Stimulated activated CD8-positive, alpha-beta memory T cell treated with anti-CD3 and anti-CD28 coated beads, Interleukin-7, amount 100 ng/mL, for 24 hours (primary cell): Measurements from ENCODE around the gene ETFRF1.

Experiments used
- DNase-seq: peaks from one replicate; pipeline ENCODE4 v3.0.0-alpha.2; 2020; ENCODE audit warnings: low read depth

ETFRF1 gene

DNA sequence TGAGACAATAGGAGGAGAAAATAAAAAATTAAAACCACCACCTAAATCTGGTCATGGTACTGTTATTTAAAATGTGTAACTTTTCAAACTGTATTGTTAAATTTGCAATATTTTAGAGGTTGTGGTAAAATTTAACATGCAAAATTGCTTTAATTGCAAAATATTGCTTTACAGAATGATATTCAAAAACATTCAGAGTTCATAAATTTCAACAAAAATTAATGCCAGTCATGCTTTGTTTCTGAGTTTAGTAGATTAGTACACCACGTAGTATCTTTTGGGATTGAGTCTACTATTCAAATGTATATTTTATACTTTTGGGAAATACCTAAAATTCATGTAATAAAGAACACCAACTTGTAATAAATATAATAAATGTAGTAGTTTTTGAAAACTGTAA, 18.3 kb downstream of the ETFRF1 start:
- no peak for DNase-seq

DNA sequence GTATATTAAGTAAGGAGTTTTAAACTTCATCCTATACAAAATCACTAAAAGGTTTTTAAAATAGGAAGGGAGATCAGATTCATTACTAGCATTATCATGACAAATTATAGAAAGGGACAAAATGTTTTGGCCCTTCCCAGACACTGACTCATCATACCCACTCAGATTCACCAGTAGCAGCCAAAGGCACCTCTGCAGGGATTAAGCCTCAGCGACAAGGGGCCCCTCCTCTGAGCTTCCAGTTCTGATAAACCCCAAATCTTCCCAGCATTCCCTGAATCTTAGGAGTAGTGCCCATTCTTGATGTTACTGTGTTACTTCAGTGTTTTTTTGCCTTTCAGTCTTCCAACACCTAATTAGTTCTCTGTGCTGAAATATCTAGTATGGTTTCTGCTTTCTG, 41.2 kb downstream of the ETFRF1 start:
- DNase-seq: no peak

DNA sequence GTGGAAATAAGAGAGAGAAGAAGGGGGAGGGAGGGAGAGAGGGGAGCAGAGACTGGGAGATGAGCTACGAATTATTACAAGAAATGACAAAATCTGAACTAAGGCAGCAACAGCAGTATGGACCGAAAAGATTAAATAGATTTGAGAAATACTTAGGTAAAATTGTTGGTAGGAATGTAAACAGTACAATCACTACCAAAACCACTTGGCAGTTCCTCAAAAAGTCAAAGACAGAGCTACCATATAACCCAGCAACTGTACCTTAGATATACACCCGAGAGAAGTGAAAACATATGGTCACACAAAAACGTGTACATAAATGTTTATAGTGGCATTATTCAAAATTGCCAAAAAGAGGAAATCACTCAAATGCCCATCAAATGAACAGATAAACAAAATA, 41.6 kb downstream of the ETFRF1 start:
- DNase-seq: no peak

DNA sequence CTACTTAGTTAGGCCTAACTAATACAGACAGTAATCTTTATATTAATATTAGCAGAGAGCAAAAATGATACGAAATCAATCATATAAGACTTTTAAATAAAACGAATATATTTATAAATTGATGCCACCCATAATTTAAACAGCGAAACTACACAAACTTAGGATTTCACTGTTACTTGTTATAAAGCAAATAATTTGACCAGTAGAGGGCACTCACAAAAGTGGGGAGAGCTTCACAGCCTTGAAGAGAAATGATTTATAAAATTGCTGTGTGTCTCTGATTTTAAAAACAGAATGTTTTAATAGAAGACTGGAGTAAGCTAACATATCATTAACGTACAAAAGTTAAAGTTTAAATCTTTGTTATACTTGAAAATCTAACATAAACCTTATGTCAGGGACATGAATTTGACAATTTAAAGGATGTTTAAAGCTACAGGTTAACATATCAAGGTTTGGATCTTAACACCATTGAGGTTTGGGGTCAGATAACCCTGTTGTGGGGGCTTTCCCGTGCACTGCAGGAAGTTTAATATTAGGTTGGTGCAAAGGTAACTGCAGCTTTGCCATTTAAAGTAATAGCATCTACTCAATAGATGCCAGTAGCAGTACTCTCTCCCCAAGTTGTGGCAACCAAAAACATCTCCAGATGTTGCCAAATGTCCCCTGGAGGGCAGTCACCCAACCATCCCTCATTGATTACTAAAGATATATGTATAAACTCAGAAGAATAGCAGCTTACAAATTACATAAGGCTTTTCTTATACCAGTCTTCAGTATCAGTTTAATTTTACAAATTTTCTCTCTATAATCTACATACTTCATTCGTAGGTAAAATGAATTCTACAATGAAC, 46.4 kb downstream of the ETFRF1 start:
- no peak for DNase-seq

DNA sequence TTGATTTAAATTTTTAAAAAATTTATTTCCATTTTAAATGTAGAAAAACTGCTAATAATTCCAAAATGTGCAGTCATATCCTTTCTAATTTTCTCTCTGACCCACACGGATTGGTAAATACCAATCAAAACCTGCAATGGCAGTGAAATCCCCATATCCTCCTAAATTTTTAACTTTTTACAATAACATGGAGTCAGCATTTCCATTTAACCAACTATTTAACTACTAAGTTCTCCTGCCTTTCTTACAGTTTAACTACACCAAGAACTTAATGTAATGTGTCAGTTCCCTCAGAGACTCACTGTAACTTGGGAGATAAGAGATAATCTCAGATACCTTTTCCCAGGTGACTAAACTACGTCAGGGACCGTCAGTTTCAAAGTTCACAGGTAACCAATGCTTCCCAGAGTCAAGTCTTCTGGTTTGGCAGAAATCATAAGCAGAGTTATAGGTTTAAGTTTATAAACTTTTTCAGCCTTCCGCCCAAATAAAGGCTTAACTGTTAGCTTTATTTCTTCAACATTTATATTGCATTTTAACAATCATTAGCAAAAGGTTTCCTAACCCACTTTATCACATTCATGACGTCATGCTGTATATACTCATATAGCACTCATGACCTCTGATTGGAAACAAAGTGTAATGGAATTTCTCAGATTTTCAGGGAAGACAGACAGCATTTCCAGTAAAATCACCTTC, 48.1 kb downstream of the ETFRF1 start:
- DNase-seq: no peak

DNA sequence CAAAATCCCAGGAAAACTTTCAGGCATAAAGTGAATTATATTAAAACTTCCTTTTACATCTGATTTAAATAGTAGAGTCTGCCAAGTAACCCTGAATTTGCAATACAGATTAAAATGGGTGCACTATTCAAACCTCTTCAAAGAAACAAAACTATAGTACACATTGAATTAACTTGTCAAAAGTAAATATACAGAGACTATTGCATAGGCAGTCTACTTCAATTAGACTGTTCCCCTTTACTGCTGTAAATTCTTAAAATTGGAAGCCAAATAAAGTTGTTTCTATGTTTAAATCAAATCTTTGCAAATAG, 48.6 kb downstream of the ETFRF1 start:
- no peak for DNase-seq

DNA sequence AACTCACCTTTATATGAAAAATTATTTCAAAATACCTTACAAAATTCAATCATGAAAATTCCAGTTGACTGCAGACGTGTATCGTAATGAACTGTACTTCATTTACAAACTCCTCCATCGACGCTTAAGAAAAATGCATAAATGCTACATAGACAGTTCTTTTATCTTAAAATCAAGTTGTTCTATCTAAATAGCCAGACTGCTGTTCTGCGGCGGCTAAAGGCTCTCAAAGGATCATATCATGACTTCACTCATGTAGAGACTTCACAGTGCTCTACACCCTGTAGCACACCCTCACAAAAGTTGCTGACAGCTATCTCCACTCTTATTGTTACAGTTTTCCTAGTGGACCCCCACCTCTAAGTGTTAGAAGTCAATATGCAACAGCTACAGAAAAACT, 50.5 kb downstream of the ETFRF1 start:
- no peak for DNase-seq

DNA sequence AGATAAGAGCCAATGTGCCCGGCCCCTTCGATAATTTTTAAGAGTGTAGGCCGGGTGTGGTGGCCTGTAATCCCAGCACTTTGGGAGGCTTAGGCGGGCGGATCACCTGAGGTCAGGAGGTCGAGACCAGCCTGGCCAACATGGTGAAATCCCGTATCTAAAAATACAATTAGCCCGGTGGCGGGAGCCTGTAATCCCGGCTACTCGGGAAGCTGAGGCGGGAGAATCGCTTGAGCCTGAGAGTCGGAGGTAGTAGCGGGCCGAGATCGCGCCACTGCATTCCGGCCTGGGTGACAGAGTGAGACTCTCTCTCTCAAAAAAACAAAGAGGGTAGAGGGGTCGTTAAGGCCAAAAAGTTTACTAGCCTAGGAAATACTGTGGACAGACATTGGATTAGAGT, 53.1 kb downstream of the ETFRF1 start:
- DNase-seq: no peak

DNA sequence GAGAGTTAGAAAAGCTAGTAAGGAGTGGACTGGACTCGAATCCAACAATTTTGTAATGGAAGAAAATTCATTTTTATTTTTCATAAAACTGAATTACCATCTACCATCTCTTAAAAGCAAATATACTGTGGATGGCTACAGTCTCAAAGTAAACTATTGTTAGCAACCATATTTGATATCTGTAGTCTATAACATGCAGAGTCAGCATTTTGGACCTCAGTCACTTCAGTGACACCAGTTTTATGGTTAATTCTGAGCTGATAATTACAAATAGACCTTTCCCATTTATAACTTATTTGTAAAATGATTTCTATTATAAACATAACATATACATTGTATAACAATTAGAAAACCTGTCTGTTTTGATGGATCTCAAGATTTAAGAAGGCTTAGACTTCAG, 53.7 kb downstream of the ETFRF1 start:
- no peak for DNase-seq

DNA sequence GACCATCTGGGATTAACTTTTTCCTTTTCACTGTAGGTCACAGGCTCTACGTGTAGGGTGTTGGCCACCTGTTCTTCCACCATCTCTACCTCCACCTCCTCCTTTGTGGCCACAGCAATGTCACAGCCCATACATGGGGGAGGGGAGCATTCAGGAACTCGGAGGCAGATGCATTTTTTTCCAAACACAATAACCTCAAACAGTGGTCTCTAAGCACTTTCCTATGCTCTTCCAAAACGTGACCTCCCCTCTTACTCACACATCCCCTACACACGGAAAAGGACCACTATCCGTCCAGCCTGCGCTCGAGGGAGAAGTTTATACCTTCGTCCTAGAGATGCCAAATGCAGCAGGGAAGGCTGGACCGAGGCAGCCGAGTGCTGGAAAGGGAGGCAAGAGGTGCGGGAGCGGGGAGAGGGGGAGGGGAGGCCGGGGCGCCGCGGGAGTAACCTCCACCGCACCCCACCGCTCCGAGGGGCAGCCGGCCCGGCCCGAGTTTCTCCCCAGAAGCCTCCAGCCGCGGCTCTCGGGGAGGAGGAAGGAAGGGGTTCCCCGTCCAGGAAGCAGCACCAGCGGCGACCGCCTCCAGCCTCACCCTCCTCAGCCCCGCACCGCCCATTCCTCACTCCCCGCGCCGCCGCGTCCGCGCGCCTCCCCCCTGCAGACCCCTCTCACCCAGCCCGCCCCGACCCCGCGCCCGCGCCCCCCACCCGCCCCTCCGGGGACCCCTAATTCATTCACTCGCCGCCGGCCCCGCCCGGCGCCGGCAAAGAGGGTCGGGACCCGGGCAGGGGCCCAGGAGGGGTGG, 55.1 kb downstream of the ETFRF1 start:
- peak; percentile 9 for DNase-seq

DNA sequence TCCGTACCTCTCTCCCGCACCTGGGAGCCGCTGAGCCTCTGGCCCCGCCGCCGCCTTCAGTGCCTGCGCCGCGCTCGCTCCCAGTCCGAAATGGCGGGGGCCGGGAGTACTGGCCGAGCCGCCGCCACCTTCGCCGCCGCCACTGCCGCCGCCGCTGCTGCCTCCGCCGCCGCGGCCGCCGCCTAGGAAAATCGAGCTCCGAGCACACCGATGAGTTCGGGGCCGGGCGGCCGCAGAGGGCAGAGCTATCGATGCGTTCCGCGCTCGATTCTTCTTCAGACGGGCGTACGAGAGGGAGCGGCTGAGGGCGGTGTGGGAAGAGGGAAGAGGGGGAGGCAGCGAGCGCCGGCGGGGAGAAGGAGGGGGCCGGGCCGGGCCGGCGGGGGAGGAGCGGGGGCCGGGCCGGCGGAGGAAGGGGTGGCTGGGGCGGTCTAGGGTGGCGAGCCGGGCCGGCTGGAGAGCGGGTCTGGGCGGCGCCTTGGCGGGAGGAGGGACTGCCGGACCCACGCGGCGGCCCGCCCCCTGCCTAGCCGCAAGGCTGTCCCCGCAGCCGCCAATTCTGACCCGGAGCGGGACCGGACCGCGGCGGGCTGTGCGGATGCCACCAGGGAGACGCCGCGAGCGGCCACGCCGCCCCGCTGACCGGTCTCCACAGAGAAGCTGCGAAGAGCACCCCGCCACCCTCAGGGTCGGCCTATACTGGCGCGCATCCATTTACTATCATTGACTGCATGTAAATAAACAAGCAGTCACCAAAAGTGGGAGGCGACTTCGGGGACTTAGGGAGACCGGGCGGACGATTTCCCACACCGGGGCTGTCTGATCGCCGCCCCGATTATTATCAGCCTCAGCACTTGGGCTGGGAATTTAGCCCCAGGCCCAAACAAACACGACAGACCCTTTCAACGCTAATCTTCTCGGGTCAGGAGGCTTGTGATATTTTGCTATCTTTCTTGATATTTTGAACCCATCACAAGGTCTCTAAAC, 56.0 kb downstream of the ETFRF1 start, which contains the start of gene KRAS:
KRAS (minus strand) TSS at position 186 of the 987 bp plus-strand sequence.
- peak; percentile 63 for DNase-seq

DNA sequence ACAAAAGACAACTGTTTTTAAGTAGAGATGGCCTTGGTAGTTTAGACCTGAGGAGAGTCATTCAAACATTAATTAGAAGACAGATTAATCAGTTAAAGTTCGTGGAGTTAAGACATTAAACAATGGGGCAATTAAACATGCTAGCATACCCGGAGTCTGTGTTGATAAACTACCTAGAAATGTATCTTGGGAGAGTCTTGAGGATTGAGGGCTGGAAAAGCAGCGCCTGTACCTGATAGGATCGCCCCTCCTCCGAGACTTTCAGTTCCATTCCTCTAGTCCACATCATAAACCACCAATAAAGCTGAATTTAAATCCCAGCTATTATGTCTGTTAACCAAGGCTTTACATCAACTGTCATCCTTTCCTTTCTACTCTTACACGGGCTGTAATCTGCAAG, 56.7 kb downstream of the ETFRF1 start:
- no peak for DNase-seq

DNA sequence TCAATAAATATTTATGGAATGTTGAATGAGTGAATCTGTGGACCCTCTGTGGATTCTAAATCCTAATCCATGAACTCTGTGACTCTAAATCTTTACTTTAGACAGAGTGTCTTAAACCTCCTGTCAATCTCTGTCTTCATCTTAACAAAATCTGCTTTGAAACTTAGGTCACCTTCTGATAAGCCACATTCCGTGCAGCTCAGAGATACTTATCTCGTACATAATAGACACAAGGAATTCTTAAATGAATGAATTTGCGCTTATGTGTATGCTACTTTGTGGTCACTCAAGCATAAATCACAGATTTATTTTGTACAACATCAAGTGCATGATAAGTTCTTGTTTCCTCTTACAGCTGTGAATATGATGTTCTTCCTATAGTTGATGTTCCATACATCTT, 57.9 kb downstream of the ETFRF1 start:
- DNase-seq: no peak

DNA sequence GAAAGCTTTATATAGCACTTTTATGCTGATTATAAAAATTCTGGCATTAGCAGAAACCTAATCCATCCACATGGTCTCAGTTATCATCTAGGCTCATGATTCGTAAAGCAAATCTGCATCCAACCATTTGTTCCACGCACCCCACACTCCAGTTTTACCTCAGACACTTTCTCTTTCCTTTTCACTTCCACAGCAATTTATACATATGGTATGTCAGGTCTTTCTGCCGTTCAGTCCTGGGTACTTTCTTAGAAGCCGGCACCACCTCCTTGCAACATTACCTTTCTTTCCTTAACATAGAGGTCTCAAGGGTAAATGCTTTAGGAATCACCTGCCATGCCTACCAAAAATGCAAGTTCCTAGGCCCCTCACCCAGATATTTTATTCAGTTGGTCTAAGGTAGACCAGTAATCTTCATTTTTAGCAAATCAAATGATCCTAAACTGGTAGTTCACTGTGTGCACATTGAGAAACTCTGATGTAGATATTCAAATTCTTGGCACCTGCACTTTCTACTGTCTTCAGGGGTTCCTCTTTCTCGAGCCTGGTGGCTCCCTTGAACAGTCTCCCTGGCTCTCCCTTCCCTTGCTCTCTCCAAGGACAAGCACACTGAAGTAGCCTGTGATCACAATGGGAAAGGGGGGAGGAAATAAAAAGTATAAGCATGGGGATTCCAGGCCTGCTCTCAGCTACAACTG, 58.5 kb downstream of the ETFRF1 start:
- DNase-seq: no peak

DNA sequence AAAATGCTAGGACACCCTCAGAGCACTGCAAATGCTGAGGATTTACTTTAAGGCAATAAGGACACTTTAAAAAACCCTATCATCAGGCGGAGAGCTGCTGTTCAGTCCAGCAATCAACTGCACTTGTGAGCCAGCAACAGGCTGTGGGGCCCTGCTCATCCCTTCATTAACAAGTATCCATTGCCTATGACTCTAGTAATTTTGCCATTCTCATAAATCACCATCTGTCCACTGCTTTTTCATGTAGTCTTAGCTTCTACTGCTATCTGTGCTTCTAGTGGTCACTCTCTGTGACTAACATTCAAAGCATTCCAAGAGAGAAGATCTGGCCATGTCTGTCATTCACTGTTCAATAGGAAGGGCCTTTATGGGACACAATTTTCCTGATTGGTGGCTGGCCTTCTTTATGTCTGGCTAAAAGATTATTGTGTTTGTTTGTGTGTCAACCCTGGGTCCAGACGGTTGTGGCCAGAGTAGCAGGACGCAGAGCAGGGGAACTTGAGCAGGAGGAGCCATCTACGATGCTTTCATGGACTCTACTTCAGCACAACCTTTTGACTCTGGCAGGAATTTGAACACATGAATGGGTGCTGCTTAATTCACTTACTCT, 59.3 kb downstream of the ETFRF1 start:
- no peak for DNase-seq
